ENCODE results near the gene MAPRE2.

Gene MAPRE2

DNA sequence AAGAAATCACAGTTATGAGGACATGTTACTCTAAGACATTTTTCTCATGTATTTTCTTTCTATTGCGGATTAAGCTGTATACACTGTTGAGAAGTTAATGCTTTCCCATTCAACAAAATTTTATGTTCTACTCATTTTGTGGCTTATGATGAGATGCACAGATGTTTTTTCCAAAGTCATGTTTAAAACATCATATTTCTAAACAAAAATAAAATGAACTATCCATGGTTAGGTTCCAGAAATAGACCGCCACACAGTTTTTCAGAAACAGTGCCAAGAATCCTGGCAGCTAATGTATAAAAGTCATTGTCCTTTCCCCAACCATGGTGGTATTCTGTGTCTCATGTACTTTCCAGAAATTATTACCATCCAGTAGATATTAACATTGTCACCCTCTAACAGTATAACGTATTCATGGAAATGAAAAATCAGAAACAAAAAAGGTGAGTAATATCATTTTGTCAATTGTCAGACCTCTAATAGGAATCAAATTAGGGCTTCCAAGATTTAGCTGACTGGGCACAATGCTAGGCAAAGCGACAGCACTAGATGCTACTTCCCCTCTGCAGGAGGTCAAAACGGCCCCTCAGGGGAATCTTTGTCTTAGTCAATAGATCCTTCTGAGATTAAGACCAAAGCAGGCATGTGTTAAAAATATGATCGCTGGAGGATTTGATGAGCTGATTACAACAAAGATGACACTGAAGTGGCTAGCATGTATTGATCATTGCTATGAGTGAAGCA lies 145.2 kb downstream of the MAPRE2 start:
- no peak for DNase-seq

DNA sequence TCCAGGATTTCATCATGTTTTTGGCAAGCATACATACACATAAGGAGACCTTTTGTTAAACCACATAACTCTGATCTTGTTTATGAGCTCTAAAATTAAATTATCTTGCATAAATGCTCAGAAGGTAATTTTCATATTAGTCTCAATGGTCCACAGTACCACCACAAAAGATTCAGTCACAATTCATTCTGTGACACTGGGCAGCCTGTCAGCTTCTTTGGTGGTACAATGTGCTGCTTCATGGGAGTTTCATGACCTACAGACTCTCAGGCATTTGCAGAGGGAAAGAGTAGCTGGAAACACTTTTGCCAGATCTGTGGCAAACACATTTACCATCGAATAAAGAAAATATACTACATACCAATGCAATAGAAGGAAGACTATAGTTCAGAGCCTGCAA lies 148.3 kb downstream of the MAPRE2 start:
- DNase-seq = no peak

DNA sequence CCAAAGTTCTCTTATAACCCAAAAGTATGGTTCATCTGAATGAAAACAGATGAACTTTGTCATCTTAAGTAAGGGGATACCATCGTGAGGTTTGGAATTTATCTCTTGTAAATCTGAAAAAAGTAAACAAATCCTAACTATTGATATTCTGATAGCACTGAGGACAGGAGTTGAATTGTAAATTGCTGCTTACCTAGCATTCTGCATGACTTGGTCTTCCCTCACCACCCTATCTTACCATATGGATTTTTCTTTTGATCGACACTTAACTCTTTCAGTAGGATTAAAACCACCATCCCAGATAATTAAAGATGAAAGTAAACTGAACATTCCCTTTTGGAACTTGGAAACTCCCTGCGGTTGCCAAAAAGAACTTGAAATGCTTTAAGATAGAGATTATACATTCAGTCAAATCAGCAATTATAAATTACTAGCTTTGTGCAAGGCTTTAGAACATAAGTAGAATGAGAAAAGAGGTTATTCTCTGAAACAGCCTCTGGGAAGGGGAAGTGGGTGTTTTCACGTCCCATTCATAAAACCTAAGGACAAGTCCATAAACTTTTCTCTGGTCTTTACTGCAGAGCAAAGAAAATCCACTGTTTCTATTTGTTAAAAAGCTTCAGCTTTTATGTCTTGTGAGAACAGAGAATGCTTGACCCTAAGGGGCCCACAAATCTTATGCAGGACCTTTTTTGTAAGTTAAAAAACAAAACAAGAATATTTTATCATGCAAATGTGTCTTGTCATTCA lies 149.9 kb downstream of the MAPRE2 start:
- DNase-seq = no peak

DNA sequence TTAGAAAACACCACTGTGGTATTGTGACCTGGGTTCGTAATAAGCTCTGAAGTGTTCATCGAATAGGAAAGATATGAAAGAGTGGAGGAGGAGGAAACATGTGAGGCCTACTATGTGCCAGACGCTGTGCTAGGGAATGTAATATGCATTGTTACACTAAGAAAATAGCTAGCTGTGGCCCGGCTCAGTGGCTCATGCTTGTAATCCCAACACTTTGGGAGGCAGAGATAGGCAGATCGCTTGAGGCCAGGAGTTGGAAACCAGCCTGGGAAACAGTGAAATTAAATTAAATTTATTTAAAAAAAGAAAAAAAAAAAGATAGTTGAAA lies 150.4 kb downstream of the MAPRE2 start:
- DNase-seq = no peak

DNA sequence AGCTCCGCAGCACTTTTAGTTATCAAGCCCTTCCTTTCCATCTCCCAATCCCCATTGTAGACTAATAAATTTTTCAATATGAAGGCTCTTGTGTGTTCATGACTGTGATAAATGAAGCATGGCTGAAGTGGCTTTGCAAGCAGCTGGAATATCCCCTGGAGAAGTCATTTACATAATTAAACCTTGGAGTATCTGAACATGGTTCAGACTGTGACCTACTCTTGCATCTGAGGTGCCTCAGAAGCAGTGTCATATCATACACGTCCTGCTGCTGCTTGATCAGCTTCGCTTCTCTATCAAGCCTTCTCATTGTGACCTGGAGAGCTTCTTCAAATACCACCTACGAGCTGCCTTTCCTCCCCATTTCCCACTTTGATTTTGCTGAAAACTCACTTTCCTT lies 151.2 kb downstream of the MAPRE2 start:
- DNase-seq = no peak
